ENCODE results near the gene RTP2. TPM values are rescaled to one million over a fixed set of nuclear protein-coding genes. Genes with fewer than 3 reads are reported as not detected.

The RTP2 gene
- total RNA-seq, 4 donors from 2014 or later = not detected

GRCh38 chr3:187738071-187738330, 35.6 kb upstream of the RTP2 start:
- no peak for ATAC-seq (ENCODE audit: low FRiP score)
- no peak for DNase-seq (ENCODE audit: low spot score)
- TF ChIP-seq, protein P1, sequence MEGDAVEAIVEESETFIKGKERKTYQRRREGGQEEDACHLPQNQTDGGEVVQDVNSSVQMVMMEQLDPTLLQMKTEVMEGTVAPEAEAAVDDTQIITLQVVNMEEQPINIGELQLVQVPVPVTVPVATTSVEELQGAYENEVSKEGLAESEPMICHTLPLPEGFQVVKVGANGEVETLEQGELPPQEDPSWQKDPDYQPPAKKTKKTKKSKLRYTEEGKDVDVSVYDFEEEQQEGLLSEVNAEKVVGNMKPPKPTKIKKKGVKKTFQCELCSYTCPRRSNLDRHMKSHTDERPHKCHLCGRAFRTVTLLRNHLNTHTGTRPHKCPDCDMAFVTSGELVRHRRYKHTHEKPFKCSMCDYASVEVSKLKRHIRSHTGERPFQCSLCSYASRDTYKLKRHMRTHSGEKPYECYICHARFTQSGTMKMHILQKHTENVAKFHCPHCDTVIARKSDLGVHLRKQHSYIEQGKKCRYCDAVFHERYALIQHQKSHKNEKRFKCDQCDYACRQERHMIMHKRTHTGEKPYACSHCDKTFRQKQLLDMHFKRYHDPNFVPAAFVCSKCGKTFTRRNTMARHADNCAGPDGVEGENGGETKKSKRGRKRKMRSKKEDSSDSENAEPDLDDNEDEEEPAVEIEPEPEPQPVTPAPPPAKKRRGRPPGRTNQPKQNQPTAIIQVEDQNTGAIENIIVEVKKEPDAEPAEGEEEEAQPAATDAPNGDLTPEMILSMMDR (IDR thresholded peaks at IDR 0.05) = no peak

GRCh38 chr3:187737368-187738070, 35.2 kb upstream of the RTP2 start:
- TF ChIP-seq, protein P1 (IDR thresholded peaks at IDR 0.05) = no peak
- ATAC-seq (ENCODE audit: low FRiP score) (peak; percentile 25), DNase-seq (ENCODE audit: low spot score) (peak; percentile 62)

GRCh38 chr3:187737006-187737367, 34.6 kb upstream of the RTP2 start:
- DNase-seq (ENCODE audit: low spot score) (no peak), ATAC-seq (ENCODE audit: low FRiP score) (no peak)
- TF ChIP-seq, protein P1 (IDR thresholded peaks at IDR 0.05) = no peak

GRCh38 chr3:187736418-187736871, 34.1 kb upstream of the RTP2 start:
- TF ChIP-seq, protein P1 (IDR thresholded peaks at IDR 0.05) = no peak
- no peak for ATAC-seq (ENCODE audit: low FRiP score)
- DNase-seq (ENCODE audit: low spot score) = no peak

GRCh38 chr3:187735837-187736236, 33.5 kb upstream of the RTP2 start:
- TF ChIP-seq, protein P1 (IDR thresholded peaks at IDR 0.05) = no peak
- ATAC-seq (ENCODE audit: low FRiP score) = no peak
- no peak for DNase-seq (ENCODE audit: low spot score)

DNA sequence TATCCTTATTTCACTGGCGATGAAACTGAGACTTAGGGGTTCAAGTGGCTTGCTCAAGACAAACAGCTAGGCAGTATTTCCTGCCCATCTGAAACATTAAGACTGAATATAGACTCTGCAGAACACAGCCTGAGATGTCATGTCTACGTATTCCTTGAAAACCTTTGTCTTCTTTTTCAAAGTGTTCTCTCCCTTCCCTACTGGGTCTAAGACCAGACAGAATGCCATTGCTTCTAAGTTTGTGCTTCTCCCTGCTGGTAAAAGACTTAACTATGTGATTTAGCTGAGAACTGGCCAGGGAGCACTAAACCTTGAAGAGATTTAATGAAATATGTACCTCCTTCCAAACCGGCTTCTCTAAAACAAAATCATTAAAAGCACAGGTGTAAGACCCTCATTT, 33.0 kb upstream of the RTP2 start:
- TF ChIP-seq, protein P1 (IDR thresholded peaks at IDR 0.05) = no peak
- DNase-seq (ENCODE audit: low spot score) = no peak
- no peak for ATAC-seq (ENCODE audit: low FRiP score)

DNA sequence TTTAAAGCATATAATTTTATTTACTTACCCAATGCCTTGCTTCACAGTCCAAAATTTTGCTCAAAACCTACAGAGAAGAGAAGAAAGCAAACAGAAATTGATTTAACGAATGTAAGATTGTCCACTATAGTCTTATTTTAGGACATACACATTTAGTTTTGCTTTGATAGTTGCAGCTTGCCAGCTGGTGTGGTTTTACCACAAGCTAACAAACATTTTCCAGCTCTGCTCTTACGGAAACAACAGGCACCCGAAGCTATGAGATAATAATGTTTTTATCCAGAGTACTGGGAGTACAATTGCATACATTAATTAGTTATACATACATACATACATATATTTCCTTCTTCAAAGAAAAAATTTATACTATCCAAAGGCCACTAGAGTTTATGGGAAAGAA, 32.5 kb upstream of the RTP2 start:
- TF ChIP-seq, protein P1 (IDR thresholded peaks at IDR 0.05) = no peak
- DNase-seq (ENCODE audit: low spot score) (no peak), ATAC-seq (ENCODE audit: low FRiP score) (no peak)

All from omental fat pad (tissue), 4 donors.